Gastroesophageal sphincter (tissue), 3 donors: ENCODE results near the gene NR4A2.

ENCODE experiments used
- EP300 ChIP-seq: sonication (generic); formaldehyde crosslinking; IDR thresholded peaks from one replicate; pipeline ENCODE4 v1.6.1; 2017; ENCODE audit warnings: antibody characterized with exemption, mild to moderate bottlenecking
- POLR2AphosphoS5 ChIP-seq: sonication (generic); formaldehyde crosslinking; IDR thresholded peaks from one replicate; pipeline ENCODE4 v1.6.1; 2017; ENCODE audit warnings: antibody characterized with exemption
- TF ChIP-seq, protein P1 (sequence below), 4 experiments: fragments of 200-600 bp in 2 of 4; fragments of 450-650 bp in 2 of 4; sonication (generic) in 1 of 4; IDR thresholded peaks; one replicate each; pipeline ENCODE4 v1.5.1; 2017 to 2019; ENCODE audit warnings: antibody characterized with exemption in 4 of 4, mild to moderate bottlenecking in 2 of 4, moderate library complexity in 2 of 4

GRCh38 chr2:156380117-156380645 lies 47.7 kb upstream of the NR4A2 start:
- TF ChIP-seq, protein P1, sequence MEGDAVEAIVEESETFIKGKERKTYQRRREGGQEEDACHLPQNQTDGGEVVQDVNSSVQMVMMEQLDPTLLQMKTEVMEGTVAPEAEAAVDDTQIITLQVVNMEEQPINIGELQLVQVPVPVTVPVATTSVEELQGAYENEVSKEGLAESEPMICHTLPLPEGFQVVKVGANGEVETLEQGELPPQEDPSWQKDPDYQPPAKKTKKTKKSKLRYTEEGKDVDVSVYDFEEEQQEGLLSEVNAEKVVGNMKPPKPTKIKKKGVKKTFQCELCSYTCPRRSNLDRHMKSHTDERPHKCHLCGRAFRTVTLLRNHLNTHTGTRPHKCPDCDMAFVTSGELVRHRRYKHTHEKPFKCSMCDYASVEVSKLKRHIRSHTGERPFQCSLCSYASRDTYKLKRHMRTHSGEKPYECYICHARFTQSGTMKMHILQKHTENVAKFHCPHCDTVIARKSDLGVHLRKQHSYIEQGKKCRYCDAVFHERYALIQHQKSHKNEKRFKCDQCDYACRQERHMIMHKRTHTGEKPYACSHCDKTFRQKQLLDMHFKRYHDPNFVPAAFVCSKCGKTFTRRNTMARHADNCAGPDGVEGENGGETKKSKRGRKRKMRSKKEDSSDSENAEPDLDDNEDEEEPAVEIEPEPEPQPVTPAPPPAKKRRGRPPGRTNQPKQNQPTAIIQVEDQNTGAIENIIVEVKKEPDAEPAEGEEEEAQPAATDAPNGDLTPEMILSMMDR (IDR thresholded peaks at IDR 0.05): no peak
- TF ChIP-seq POLR2AphosphoS5 (no peak), EP300 (no peak)
